Cardiac septum (tissue), 1 donor: ENCODE measurements around the gene STAT3. TPM values are rescaled to one million over a fixed set of nuclear protein-coding genes. Genes with fewer than 3 reads are reported as not detected.
"Not testable (repeated sequence)": the region's sequence is repeated elsewhere in the genome, so short reads cannot be mapped to it uniquely, and the experiment has no call there.

Experiments
- DNase-seq: peaks from one replicate; pipeline ENCODE4 v3.0.0-alpha.2; 2020; ENCODE audit warnings: low spot score
- intact Hi-C: fragments of 100-400 bp; cut with DNase I; formaldehyde crosslinking; loops from one replicate; pipeline ENCODE4 v1.14.0; 2022
- total RNA-seq: library from RNA; stranded (reverse); fragmentation: NEBNext Ultra II Directional; extraction: Animal tissue kit (Norgen Biotek cat#: 25700); gene quantifications from one replicate; pipeline ENCODE4 v1.2.1, GENCODE V29; 2021
- donor health status: DM: no; HTN: no; CAD: no.

The STAT3 gene
- total RNA-seq, 1 donor from 2014 or later, result 159 TPM

GRCh38 chr17:42309142-42309541, 79.1 kb downstream of the STAT3 start:
- no peak for DNase-seq
- intact Hi-C loops, result no loop called here

- intact Hi-C loops, result no loop called here
- no peak for DNase-seq
Observed at GRCh38 chr17:42308446-42308845, 79.8 kb downstream of the STAT3 start.

GRCh38 chr17:42307362-42307927, 80.8 kb downstream of the STAT3 start:
- intact Hi-C loops, result no loop called here
- no peak for DNase-seq

GRCh38 chr17:42306385-42306667, 81.9 kb downstream of the STAT3 start:
- no peak for DNase-seq
- intact Hi-C loops, result no loop called here

GRCh38 chr17:42305543-42306384, 82.5 kb downstream of the STAT3 start:
- intact Hi-C loops, result no loop called here
- no peak for DNase-seq

- intact Hi-C loops, DNase-seq: not testable (repeated sequence)
Observed at GRCh38 chr17:42305031-42305330, 83.3 kb downstream of the STAT3 start.

GRCh38 chr17:42304187-42305030, 83.8 kb downstream of the STAT3 start:
- no peak for DNase-seq
- intact Hi-C loops, result no loop called here

- intact Hi-C loops, result no loop called here
- no peak for DNase-seq
Observed at GRCh38 chr17:42303694-42304093, 84.5 kb downstream of the STAT3 start.

GRCh38 chr17:42301022-42301421, 87.2 kb downstream of the STAT3 start:
- no peak for DNase-seq
- intact Hi-C loops, result no loop called here

GRCh38 chr17:42299913-42300312, 88.3 kb downstream of the STAT3 start:
- intact Hi-C loops, DNase-seq: not testable (repeated sequence)

- DNase-seq, intact Hi-C loops: not testable (repeated sequence)
Observed at GRCh38 chr17:42299361-42299760, 88.9 kb downstream of the STAT3 start.

- DNase-seq, intact Hi-C loops: not testable (repeated sequence)
Observed at GRCh38 chr17:42297775-42298174, 90.5 kb downstream of the STAT3 start.

- intact Hi-C loops, result no loop called here
Observed at GRCh38 chr17:42296012-42296411, 92.2 kb downstream of the STAT3 start.

GRCh38 chr17:42294469-42295398, 93.5 kb downstream of the STAT3 start:
- intact Hi-C loops, result no loop called here
- peak; percentile 49 for DNase-seq

More at GRCh38 chr17:42296012-42296411, 92.2 kb downstream of the STAT3 start:
- no peak for DNase-seq

- intact Hi-C loops, result no loop called here
- peak; percentile 51 for DNase-seq
Observed at GRCh38 chr17:42291129-42291528, 97.1 kb downstream of the STAT3 start.

- no peak for DNase-seq
- intact Hi-C loops, result no loop called here
Observed at GRCh38 chr17:42290577-42290976, 97.7 kb downstream of the STAT3 start.

- DNase-seq, result no peak
- intact Hi-C loops, result loop anchor here (5.0 kb wide), 1 partner anchor 42 kb away; no protein-coding TSS in a partner anchor
Observed at GRCh38 chr17:42289611-42290181, 98.5 kb downstream of the STAT3 start.

- intact Hi-C loops, result loop anchor here (5.0 kb wide), 1 partner anchor 42 kb away; no protein-coding TSS in a partner anchor
- DNase-seq, result peak; percentile 84
Observed at GRCh38 chr17:42288803-42289610, 99.2 kb downstream of the STAT3 start.
